ENCODE measurements around the gene ALPG.
"Not testable (repeated sequence)": the region's sequence is repeated elsewhere in the genome, so short reads cannot be mapped to it uniquely, and the experiment has no call there.

The ALPG gene

GRCh38 chr2:232398293-232399034, 8.2 kb upstream of the ALPG start:
- DNase-seq, result no peak

DNA sequence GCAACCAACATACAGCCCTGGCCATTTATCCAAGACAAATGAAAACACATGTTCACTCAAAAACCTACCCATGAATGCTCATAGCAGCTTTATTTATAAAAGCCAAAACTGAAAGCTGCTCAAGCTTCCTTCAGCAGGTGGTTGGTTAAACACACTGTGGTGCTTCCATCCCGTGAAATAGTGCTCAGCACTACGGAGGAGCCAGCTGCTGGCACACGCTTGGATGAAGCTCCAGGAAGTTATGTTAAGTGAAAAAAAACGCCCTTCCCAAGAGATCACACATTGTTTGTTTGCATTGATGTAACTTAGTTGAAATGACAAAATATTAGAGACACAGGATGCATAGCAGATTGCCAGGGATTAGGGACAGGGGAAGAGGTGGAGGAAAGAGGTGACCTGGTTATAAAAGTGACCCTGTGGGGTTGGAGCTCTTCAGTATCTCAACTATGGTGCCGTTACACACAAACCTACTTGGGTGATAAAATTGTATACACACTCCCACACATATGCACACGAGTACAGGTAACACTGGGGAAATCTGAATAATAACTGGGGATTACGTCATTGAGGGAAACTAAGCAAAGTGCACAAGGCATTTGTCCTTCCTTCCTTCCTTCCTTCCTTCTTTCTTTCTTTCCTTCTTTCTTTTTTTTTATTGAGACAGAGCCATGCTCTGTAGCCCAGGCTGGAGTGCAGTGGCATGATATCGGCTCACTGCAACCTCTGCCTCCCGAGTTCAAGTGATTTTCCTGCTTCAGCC, 6.2 kb upstream of the ALPG start:
- no peak for DNase-seq

GRCh38 chr2:232402518-232402917, 4.1 kb upstream of the ALPG start:
- DNase-seq, result no peak

DNA sequence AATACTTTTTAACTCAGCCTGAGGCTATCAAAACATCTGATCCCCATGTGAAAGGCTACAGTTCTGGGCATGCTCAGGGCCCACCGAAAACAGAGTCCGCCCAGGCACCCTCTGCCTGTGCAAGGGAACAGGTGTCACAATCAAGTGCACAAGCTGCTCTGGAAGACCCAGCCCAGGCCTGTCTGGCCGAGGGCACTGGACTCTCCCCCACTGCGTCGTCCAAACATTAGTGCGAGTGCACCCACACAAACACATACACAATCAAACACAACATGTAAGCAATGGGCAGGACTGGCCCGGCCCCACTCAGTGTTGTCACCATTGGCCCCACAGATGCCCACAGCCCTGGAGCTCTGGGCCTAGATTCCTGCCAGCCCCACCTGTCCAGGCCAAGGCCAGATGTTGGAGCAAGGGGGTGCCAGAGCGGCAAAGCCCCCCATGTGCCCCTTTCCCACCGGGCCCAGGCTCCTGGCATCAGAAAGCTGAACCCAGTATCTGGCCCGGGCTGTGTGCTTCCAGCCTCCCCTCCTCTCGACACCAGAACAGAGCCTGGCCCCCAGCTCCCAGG, 617 bp upstream of the ALPG start:
- DNase-seq, result no peak

DNA sequence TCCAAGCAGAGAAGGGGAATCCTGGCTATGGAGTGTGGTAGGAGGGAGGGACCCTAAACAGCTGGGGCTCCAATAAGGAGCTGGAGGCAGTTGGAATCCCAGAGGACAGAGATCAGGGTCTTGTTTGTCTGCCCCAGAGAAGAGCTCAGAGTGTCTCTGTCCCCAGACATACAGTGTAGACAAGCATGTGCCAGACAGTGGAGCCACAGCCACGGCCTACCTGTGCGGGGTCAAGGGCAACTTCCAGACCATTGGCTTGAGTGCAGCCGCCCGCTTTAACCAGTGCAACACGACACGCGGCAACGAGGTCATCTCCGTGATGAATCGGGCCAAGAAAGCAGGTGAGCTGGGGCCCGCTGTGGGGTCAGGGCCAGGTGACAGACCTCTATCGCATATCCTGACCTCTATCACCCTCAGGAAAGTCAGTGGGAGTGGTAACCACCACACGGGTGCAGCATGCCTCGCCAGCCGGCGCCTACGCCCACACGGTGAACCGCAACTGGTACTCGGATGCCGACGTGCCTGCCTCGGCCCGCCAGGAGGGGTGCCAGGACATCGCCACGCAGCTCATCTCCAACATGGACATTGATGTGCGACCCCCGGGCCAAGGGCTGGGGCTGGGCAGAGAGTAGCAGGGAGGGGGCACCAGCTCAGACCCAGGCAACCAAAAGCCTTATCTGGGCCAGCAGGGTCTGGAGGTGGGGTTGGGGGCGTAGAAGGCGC, 945 bp downstream of the ALPG start:
- DNase-seq, result not testable (repeated sequence)

GRCh38 chr2:232408269-232408668, 1.6 kb downstream of the ALPG start:
- DNase-seq, result not testable (repeated sequence)

DNA sequence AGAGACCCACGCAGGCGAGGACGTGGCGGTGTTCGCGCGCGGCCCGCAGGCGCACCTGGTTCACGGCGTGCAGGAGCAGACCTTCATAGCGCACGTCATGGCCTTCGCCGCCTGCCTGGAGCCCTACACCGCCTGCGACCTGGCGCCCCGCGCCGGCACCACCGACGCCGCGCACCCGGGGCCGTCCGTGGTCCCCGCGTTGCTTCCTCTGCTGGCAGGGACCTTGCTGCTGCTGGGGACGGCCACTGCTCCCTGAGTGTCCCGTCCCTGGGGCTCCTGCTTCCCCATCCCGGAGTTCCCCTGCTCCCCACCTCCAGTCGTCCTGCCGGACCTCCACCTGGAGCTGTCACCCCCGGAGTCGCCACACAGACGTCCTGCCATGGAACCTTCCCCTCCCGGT, 3.0 kb downstream of the ALPG start:
- DNase-seq, result not testable (repeated sequence)

DNA sequence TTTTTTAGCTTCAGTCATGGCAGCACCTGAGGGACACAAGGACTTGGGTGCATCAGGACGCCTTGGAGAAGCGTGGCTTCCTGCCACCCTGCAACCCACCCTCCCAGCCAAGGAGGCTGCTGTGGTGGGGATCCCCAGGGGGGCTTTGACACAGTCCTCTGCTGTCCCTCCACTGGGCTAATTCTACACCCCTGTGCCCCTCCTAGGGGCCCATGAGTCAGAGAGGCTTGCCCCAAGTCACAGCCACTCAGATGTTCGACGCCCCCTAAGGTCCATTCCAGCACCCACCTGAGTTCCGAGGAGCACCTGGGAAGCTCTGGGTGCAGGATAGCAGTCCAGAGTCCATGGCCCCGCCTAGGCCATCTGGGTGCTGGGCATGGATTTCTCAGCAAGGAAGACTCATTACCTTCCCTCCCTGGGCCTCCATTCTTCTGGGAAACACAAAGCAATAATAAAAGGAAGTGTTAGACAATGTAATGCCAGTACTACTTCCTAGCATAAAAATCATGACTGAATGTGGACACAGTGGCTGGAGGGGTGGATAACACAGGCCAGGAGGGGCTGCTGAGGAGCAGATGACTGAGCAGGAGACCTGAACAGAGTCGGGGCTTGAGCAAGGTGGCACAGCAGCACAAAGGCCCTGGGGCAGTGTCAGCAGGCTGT, 3.7 kb downstream of the ALPG start:
- DNase-seq, result no peak

DNA sequence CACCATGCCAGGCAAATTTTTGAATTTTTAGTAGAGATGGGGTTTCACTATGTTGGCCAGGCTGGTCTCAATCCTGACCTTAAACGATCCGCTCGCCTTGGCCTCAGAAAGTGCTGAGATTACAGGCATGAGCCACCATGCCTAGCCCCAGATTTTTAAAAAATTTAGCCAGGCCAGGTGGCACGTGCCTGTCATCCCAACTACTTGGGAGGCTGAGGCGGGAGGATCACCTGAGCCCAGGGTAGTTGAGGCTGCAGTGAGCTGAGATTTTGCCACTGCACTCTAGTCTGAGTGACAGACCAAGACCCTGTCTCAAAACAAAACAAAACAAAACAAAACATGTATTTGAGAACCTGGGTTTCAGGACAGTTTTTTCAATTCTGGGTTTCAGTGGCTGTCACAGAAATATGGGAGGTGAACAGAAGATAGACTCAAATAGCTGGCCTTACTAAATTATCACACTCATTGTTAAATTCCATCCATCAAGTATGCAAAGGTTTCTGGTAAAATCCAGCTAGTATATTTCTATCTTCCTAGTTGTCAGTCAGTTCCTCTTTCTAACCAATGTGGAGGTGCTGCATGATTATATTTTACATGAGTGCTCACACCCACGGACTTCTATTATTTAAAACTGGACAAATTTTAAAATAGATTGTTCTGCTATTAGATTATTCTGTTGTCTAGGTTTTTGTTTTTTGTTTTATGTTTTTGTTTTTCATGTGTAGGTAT, 5.4 kb downstream of the ALPG start:
- no peak for DNase-seq

GRCh38 chr2:232412986-232413385, 6.3 kb downstream of the ALPG start:
- no peak for DNase-seq

DNA sequence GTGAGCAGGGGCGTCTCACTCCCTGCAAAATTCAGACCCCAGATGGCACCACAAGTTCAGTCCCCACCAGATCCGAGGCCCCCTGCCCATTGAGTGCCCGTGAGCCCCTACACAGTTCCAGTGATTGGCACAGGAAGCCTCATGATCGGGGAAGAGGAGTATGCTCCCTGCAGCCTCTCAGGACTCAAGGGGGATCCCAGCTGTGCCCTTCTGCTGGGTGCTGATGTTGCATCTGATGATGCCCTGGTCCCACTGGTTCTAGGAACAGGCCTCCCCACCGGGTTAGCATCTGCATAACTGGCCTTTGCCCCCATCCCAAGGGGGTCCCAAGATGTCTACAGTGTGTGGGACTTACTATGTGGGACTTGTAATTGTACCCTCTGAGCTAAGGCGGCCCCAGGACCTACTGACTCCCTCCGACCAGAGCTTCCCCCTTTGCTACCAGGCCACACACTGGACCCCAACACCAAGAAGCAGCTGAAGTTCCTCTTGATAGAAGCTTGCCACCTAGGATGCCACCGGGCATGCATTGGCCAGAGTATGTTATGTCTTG, 8.6 kb downstream of the ALPG start:
- no peak for DNase-seq

GRCh38 chr2:232415736-232416520, 9.3 kb downstream of the ALPG start:
- DNase-seq, result no peak

- no peak for DNase-seq
These were observed 10.2 kb downstream of the ALPG start for GRCh38 chr2:232416521-232417470.

DNA sequence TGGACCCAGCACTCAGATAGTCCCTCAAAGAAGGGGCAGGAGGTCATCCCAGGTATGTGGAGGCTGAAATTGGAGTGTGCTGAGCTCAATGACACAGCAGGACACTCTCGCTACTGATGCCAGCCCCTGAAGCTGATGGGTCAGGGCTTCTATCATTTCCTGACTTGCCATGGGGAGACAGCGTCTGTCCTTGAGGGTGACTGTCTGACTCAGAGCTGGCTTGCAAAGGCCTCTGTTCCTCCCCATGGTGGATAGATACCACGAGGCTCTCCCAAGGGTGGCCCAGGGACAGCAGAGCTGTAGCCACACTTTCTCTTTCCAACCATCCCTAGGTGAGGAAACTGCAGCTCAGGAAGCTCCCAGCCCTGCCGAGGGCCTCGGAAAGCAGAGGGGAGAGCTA, 10.8 kb downstream of the ALPG start:
- no peak for DNase-seq

GRCh38 chr2:232418056-232418455, 11.4 kb downstream of the ALPG start:
- DNase-seq, result no peak

GRCh38 chr2:232418466-232419244, 12.0 kb downstream of the ALPG start:
- DNase-seq, result no peak

- no peak for DNase-seq
These were observed 12.8 kb downstream of the ALPG start for GRCh38 chr2:232419245-232420072.

DNA sequence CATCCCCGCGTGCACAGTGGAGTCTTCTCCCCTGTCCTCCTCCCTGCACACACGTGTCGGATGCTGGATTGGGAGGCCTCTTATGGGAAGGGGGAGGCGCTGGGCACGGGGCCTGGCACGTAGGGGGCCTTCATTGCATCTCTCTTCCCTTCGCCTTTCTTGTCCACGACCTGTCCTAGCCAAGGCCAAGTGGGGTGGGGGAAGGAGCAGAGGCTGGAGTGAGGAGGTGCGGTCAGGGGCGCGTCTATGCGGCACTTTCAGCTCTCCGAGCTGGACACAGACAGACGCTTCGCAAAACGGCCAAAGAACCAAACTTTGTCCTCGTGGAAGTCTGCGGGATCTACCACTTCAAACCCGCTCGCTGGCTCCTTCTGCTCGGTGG, 13.4 kb downstream of the ALPG start:
- no peak for DNase-seq
